Activated CD8-positive, alpha-beta memory T cell treated with anti-CD3 and anti-CD28 coated beads, Interleukin-2, amount 50 U/mL, for 4 hours (primary cell): ENCODE results near the gene TOMM22.

Experiments
- DNase-seq: peaks from one replicate; pipeline ENCODE4 v3.0.0-alpha.2; 2020

Gene TOMM22

GRCh38 chr22:38715852-38716251 is 34.1 kb downstream of the TOMM22 start:
- DNase-seq, result no peak

- DNase-seq, result no peak
Measured at GRCh38 chr22:38716271-38716670, 34.5 kb downstream of the TOMM22 start.

- DNase-seq, result no peak
Measured at GRCh38 chr22:38716826-38717225, 35.1 kb downstream of the TOMM22 start.

- no peak for DNase-seq
Measured at GRCh38 chr22:38717244-38717643, 35.5 kb downstream of the TOMM22 start.

- no peak for DNase-seq
Measured at GRCh38 chr22:38718414-38718813, 36.7 kb downstream of the TOMM22 start.

- no peak for DNase-seq
Measured at GRCh38 chr22:38719196-38719595, 37.4 kb downstream of the TOMM22 start.

GRCh38 chr22:38720350-38720749 is 38.6 kb downstream of the TOMM22 start:
- DNase-seq, result no peak

GRCh38 chr22:38721551-38721950 is 39.8 kb downstream of the TOMM22 start:
- DNase-seq, result no peak

- DNase-seq, result no peak
Measured at GRCh38 chr22:38724176-38724575, 42.4 kb downstream of the TOMM22 start.

- DNase-seq, result no peak
Measured at GRCh38 chr22:38724926-38725571, 43.3 kb downstream of the TOMM22 start.

- no peak for DNase-seq
Measured at GRCh38 chr22:38725900-38726655, 44.3 kb downstream of the TOMM22 start.

- DNase-seq, result no peak
Measured at GRCh38 chr22:38727123-38727522, 45.4 kb downstream of the TOMM22 start.

GRCh38 chr22:38727530-38728451 is 46.0 kb downstream of the TOMM22 start:
- DNase-seq, result no peak

- no peak for DNase-seq
Measured at GRCh38 chr22:38728871-38729796, 47.4 kb downstream of the TOMM22 start.

GRCh38 chr22:38729946-38730345 is 48.2 kb downstream of the TOMM22 start:
- DNase-seq, result no peak

- DNase-seq, result no peak
Measured at GRCh38 chr22:38730411-38730871, 48.7 kb downstream of the TOMM22 start.

- DNase-seq, result no peak
Measured at GRCh38 chr22:38731703-38732161, 50.0 kb downstream of the TOMM22 start.

- no peak for DNase-seq
Measured at GRCh38 chr22:38732251-38732815, 50.6 kb downstream of the TOMM22 start.

GRCh38 chr22:38733329-38733723 is 51.6 kb downstream of the TOMM22 start:
- peak; percentile 64 for DNase-seq

GRCh38 chr22:38733724-38734381 is 52.1 kb downstream of the TOMM22 start:
- no peak for DNase-seq

- no peak for DNase-seq
Measured at GRCh38 chr22:38734421-38735100, 52.8 kb downstream of the TOMM22 start.
